HCT116 (cell line): ENCODE measurements around the gene CBFB. TPM values are rescaled to one million over a fixed set of nuclear protein-coding genes. Genes with fewer than 3 reads are reported as not detected.

ENCODE experiments used
- ATAC-seq: fragments of 200-7000 bp; cut with Tn5 transposase; 2 replicates; pipeline ENCODE4 v1.9.1; 2020; ENCODE audit warnings: mild to moderate bottlenecking, moderate library complexity
- BruUV-seq: library from RNA; stranded (reverse); fragments of 400-500 nt; replicated peaks from 2 replicates; lab custom pipeline; 2021; lab: Mats Ljungman, UMichigan
- CTCF ChIA-PET: fragments of 300-600 bp; sonication (Branson Sonifier 250); formaldehyde crosslinking; loops from one replicate; lab custom pipeline; 2021; ENCODE audit warnings: antibody characterized with exemption; lab: Charles Lee
- POLR2A ChIA-PET: fragments of 300-600, 350-600 bp; sonication (Branson Sonifier 250); formaldehyde crosslinking; loops from one replicate; lab custom pipeline; 2021; ENCODE audit warnings: antibody characterized with exemption; lab: Charles Lee
- RAD21 ChIA-PET, 2 experiments: fragments of 300-600 bp; sonication (Branson Sonifier 250); formaldehyde crosslinking; loops; one replicate each; lab custom pipeline; 2023; ENCODE audit warnings: low total read pairs in 2 of 2; ENCODE audit not compliant: uncharacterized antibody in 2 of 2, unreplicated experiment in 2 of 2, low non-redundant PET in 1 of 2; lab: Charles Lee
- DNase-seq: peaks from one replicate; pipeline ENCODE4 v3.0.0-alpha.2; 2010; ENCODE audit warnings: low read depth, low spot score
- H2AFZ ChIP-seq: fragments of 200-600 bp; shearing (Covaris generic), sonication (generic); 2 replicates; pipeline ENCODE4 v1.6.1; 2017; ENCODE audit warnings: low read depth, mixed run types, mixed read lengths, antibody characterized with exemption, low read length; ENCODE audit not compliant: poor library complexity, severe bottlenecking
- H3K27ac ChIP-seq: 2 replicates; pipeline ENCODE4 v1.5.1; 2012; ENCODE audit warnings: low read depth, low read length
- H3K27me3 ChIP-seq: fragments of 200-600 bp; sonication (generic); 2 replicates; pipeline ENCODE4 v1.6.1; 2016; ENCODE audit warnings: mixed run types, low read length, mixed read lengths; ENCODE audit not compliant: insufficient read depth
- H3K36me3 ChIP-seq, 2 experiments: fragments of 200-500 bp in 1 of 2; fragments of 200-600 bp in 1 of 2; sonication (Bioruptor generic) in 1 of 2; sonication (generic) in 1 of 2; 2 replicates each; pipeline versions ENCODE4 v1.5.1 to v1.6.1; 2014 to 2016; ENCODE audit warnings: low read length in 2 of 2, inconsistent platforms in 1 of 2, mixed read lengths in 1 of 2, mixed run types in 1 of 2; ENCODE audit not compliant: insufficient read depth in 2 of 2, control insufficient read depth in 1 of 2
- H3K4me1 ChIP-seq, 2 experiments: fragments of 200-600 bp in 1 of 2; sonication (generic) in 1 of 2; 2 replicates each; pipeline versions ENCODE4 v1.5.1 to v1.6.1; 2012 to 2017; ENCODE audit warnings: low read length in 2 of 2, inconsistent platforms in 1 of 2, mild to moderate bottlenecking in 1 of 2, mixed read lengths in 1 of 2, mixed run types in 1 of 2, moderate library complexity in 1 of 2; ENCODE audit not compliant: insufficient read depth in 2 of 2, control insufficient read depth in 1 of 2
- H3K4me2 ChIP-seq: fragments of 200-600 bp; sonication (generic); 2 replicates; pipeline ENCODE4 v1.6.1; 2017; ENCODE audit warnings: mixed run types, low read length, mixed read lengths
- H3K4me3 ChIP-seq, 2 experiments: fragments of 200-600 bp in 1 of 2; sonication (generic) in 1 of 2; replicated peaks in 1 of 2; 2 replicates each; pipeline ENCODE4 v1.5.1; 2011 to 2016; ENCODE audit warnings: low read length in 2 of 2, control low read depth in 1 of 2, low read depth in 1 of 2, mild to moderate bottlenecking in 1 of 2, mixed read lengths in 1 of 2, mixed run types in 1 of 2
- H3K79me2 ChIP-seq: fragments of 200-600 bp; sonication (generic); 2 replicates; pipeline ENCODE4 v1.6.1; 2017; ENCODE audit warnings: mild to moderate bottlenecking, mixed run types, low read length, moderate library complexity, mixed read lengths; ENCODE audit not compliant: insufficient read depth
- H3K9ac ChIP-seq: fragments of 200-600 bp; sonication (generic); 2 replicates; pipeline ENCODE4 v1.6.1; 2016; ENCODE audit warnings: low read length, mixed read lengths
- H3K9me2 ChIP-seq: fragments of 200-600 bp; sonication (generic), shearing (Covaris generic); 2 replicates; pipeline ENCODE4 v1.6.1; 2017; ENCODE audit warnings: mixed run types, mild to moderate bottlenecking, moderate library complexity; ENCODE audit not compliant: insufficient read depth
- H3K9me3 ChIP-seq, 2 experiments: fragments of 200-500 bp in 1 of 2; fragments of 200-600 bp in 1 of 2; sonication (Bioruptor generic) in 1 of 2; sonication (generic) in 1 of 2; 2 replicates each; pipeline ENCODE4 v1.6.1; 2014 to 2017; ENCODE audit warnings: low read length in 2 of 2, mixed read lengths in 2 of 2, inconsistent platforms in 1 of 2, low read depth in 1 of 2, mild to moderate bottlenecking in 1 of 2, mixed run types in 1 of 2, moderate library complexity in 1 of 2; ENCODE audit not compliant: control insufficient read depth in 1 of 2, insufficient read depth in 1 of 2
- H4K20me1 ChIP-seq: fragments of 200-600 bp; sonication (generic), shearing (Covaris generic); 2 replicates; pipeline ENCODE4 v1.6.1; 2017; ENCODE audit warnings: mixed run types, mild to moderate bottlenecking, moderate library complexity; ENCODE audit not compliant: insufficient read depth
- CEBPB ChIP-seq: IDR thresholded peaks from 2 replicates; pipeline ENCODE4 v1.6.1; 2012; ENCODE audit warnings: low read depth
- ELF1 ChIP-seq: IDR thresholded peaks from 2 replicates; pipeline ENCODE4 v1.6.1; 2012; ENCODE audit warnings: low read depth, borderline replicate concordance
- EZH2 ChIP-seq: fragments of 200-600 bp; sonication (generic); IDR thresholded peaks from 2 replicates; pipeline ENCODE4 v1.6.1; 2017; ENCODE audit warnings: antibody characterized with exemption, mixed run types
- FOSL1 ChIP-seq: IDR thresholded peaks from 2 replicates; pipeline ENCODE4 v1.6.1; 2012; ENCODE audit warnings: low read depth
- JUND ChIP-seq: IDR thresholded peaks from 2 replicates; pipeline ENCODE4 v1.6.1; 2012
- POLR2A ChIP-seq: IDR thresholded peaks from 2 replicates; pipeline ENCODE4 v1.7.0; 2011; ENCODE audit warnings: borderline replicate concordance; ENCODE audit not compliant: insufficient read depth, insufficient read length; ENCODE audit errors: extremely low read depth
- RAD21 ChIP-seq: IDR thresholded peaks from 2 replicates; pipeline ENCODE4 v1.6.1; 2012; ENCODE audit warnings: low read depth, mild to moderate bottlenecking
- SIN3A ChIP-seq: IDR thresholded peaks from 2 replicates; pipeline ENCODE4 v1.6.1; 2012; ENCODE audit warnings: low read depth
- SRF ChIP-seq: IDR thresholded peaks from 2 replicates; pipeline ENCODE4 v1.6.1; 2012; ENCODE audit warnings: low read depth
- YY1 ChIP-seq: IDR thresholded peaks from 2 replicates; pipeline ENCODE4 v1.6.1; 2011; ENCODE audit warnings: low read length, low read depth, moderate library complexity, mild to moderate bottlenecking; ENCODE audit not compliant: insufficient replicate concordance; ENCODE audit errors: extremely low read depth
- ZFX ChIP-seq: fragments of 450-650 bp; IDR thresholded peaks from 2 replicates; pipeline ENCODE4 v1.6.1; 2017
- intact Hi-C: fragments of 100-400 bp; cut with micrococcal nuclease; formaldehyde crosslinking; loops from 2 replicates; pipeline ENCODE4 v1.10.0; 2022
- total RNA-seq: library from RNA; stranded (reverse); gene quantifications from one replicate; pipeline ENCODE4 v1.2.1, GENCODE V29; 2021; ENCODE audit not compliant: unreplicated experiment
- TF ChIP-seq, protein P1 (sequence below): IDR thresholded peaks from 2 replicates; pipeline ENCODE4 v1.6.1; 2012; ENCODE audit warnings: low read depth
- TF ChIP-seq, protein P2 (sequence below): IDR thresholded peaks from 2 replicates; pipeline ENCODE4 v1.6.1; 2012
- TF ChIP-seq, protein P3 (sequence below): IDR thresholded peaks from 2 replicates; pipeline ENCODE4 v1.6.1; 2012
- TF ChIP-seq, protein P4 (sequence below): IDR thresholded peaks from 2 replicates; pipeline ENCODE4 v1.6.1; 2011; ENCODE audit warnings: mild to moderate bottlenecking, low read length, moderate library complexity; ENCODE audit not compliant: insufficient replicate concordance; ENCODE audit errors: extremely low read depth

The CBFB gene
- total RNA-seq, 1 experiment from 2014 or later = 101 TPM

DNA sequence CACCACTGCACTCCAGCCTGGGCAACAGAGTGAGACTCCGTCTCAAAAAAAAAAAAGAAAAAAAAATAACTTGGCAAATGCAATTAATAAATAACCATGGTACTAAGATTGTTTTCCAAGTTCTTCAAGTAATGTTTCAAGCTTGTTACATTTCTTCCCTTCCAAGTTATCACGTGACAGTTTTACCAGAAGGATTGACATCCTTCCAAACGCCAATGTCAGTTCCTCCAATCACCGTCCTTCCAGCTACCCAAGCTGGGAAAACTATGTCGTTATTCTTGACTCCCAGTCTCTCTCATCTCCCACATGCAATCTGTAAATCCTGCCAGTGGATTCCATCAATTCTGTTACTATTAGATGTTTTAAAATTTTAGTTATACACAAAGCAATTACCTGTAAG, 76.9 kb downstream of the CBFB start:
- Histone ChIP-seq H3K4me3 (no peak overlapping the region), H3K27ac (no peak overlapping the region), H3K79me2 (peaks cover 11% of the 10 kb centered on the region), H3K27me3 (no peaks in the 10 kb centered on the region), H3K9me2 (no peaks in the 10 kb centered on the region), H3K4me1 (peaks cover 4 to 18% of the 10 kb centered on the region in 2 experiments; a peak in 3 of 4 replicates), H2AFZ (no peak overlapping the region), H3K9me3 (no peaks in the 10 kb centered on the region), H4K20me1 (peaks cover under 1% of the 10 kb centered on the region; the same call in 1 of the 2 replicates), H3K9ac (no peak overlapping the region), H3K36me3 (no peaks in the 10 kb centered on the region; a peak in 1 of 4 replicates), H3K4me2 (no peak overlapping the region)
- no TSS peak for BruUV-seq
- TF ChIP-seq, protein P1, sequence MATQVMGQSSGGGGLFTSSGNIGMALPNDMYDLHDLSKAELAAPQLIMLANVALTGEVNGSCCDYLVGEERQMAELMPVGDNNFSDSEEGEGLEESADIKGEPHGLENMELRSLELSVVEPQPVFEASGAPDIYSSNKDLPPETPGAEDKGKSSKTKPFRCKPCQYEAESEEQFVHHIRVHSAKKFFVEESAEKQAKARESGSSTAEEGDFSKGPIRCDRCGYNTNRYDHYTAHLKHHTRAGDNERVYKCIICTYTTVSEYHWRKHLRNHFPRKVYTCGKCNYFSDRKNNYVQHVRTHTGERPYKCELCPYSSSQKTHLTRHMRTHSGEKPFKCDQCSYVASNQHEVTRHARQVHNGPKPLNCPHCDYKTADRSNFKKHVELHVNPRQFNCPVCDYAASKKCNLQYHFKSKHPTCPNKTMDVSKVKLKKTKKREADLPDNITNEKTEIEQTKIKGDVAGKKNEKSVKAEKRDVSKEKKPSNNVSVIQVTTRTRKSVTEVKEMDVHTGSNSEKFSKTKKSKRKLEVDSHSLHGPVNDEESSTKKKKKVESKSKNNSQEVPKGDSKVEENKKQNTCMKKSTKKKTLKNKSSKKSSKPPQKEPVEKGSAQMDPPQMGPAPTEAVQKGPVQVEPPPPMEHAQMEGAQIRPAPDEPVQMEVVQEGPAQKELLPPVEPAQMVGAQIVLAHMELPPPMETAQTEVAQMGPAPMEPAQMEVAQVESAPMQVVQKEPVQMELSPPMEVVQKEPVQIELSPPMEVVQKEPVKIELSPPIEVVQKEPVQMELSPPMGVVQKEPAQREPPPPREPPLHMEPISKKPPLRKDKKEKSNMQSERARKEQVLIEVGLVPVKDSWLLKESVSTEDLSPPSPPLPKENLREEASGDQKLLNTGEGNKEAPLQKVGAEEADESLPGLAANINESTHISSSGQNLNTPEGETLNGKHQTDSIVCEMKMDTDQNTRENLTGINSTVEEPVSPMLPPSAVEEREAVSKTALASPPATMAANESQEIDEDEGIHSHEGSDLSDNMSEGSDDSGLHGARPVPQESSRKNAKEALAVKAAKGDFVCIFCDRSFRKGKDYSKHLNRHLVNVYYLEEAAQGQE = no peak
- TF ChIP-seq, protein P2, sequence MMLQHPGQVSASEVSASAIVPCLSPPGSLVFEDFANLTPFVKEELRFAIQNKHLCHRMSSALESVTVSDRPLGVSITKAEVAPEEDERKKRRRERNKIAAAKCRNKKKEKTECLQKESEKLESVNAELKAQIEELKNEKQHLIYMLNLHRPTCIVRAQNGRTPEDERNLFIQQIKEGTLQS = no peak
- no peak for TF ChIP-seq SIN3A
- no peak for TF ChIP-seq FOSL1
- TF ChIP-seq CEBPB = no peak
- TF ChIP-seq, protein P3, sequence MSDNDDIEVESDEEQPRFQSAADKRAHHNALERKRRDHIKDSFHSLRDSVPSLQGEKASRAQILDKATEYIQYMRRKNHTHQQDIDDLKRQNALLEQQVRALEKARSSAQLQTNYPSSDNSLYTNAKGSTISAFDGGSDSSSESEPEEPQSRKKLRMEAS = no peak
- no peak for TF ChIP-seq ELF1
- no peak for TF ChIP-seq SRF
- no peak for TF ChIP-seq YY1
- no peak for TF ChIP-seq RAD21
- TF ChIP-seq, protein P4, sequence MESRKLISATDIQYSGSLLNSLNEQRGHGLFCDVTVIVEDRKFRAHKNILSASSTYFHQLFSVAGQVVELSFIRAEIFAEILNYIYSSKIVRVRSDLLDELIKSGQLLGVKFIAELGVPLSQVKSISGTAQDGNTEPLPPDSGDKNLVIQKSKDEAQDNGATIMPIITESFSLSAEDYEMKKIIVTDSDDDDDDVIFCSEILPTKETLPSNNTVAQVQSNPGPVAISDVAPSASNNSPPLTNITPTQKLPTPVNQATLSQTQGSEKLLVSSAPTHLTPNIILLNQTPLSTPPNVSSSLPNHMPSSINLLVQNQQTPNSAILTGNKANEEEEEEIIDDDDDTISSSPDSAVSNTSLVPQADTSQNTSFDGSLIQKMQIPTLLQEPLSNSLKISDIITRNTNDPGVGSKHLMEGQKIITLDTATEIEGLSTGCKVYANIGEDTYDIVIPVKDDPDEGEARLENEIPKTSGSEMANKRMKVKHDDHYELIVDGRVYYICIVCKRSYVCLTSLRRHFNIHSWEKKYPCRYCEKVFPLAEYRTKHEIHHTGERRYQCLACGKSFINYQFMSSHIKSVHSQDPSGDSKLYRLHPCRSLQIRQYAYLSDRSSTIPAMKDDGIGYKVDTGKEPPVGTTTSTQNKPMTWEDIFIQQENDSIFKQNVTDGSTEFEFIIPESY = no peak
- no peak for TF ChIP-seq JUND
- TF ChIP-seq EZH2 = no peak
- TF ChIP-seq ZFX = no peak
- TF ChIP-seq POLR2A = no peak
- DNase-seq = no peak
- intact Hi-C loops = loop anchor here (10.0 kb wide), 1 partner anchor 211 kb away; no protein-coding TSS in a partner anchor
- ChIA-PET CTCF (interaction anchor here (1.3 kb wide), 1 partner anchor 52 kb away, joined by 5 read pairs; no protein-coding TSS in a partner anchor), RAD21 (no interaction called here), POLR2A (no interaction called here)
- ATAC-seq = no peak
